Stomach (tissue), 9 donors: ENCODE results near the gene ZNF444. TPM values are rescaled to one million over a fixed set of nuclear protein-coding genes. Genes with fewer than 3 reads are reported as not detected.

Experiments
- DNase-seq, 2 donors: peaks; one replicate each; pipeline versions ENCODE4 v3.0.0 to v3.0.0-alpha.2; 2013 to 2019
- H3K27ac ChIP-seq, 5 donors: fragments of 200-600 bp in 4 of 5; sonication (generic) in 4 of 5; one replicate each; pipeline ENCODE4 v1.5.1; 2013 to 2019; ENCODE audit warnings: mild to moderate bottlenecking in 1 of 5, moderate library complexity in 1 of 5
- H3K27me3 ChIP-seq, 3 donors: fragments of 200-600 bp; sonication (generic); one replicate each; pipeline ENCODE4 v1.5.1; 2017 to 2019; ENCODE audit warnings: mixed run types in 1 of 3
- H3K36me3 ChIP-seq, 4 donors: fragments of 200-600 bp; sonication (generic); 1 replicate in 3 of 4; 2 replicates in 1 of 4; pipeline ENCODE4 v1.5.1; 2016 to 2019
- H3K4me1 ChIP-seq, 4 donors: fragments of 200-600 bp; sonication (generic); one replicate each; pipeline ENCODE4 v1.5.1; 2016 to 2019
- H3K4me3 ChIP-seq, 4 donors: fragments of 200-600 bp; sonication (generic) in 3 of 4; one replicate each; pipeline ENCODE4 v1.5.1; 2016 to 2019; ENCODE audit warnings: mild to moderate bottlenecking in 1 of 4
- H3K9me3 ChIP-seq, 4 donors: fragments of 200-600 bp; sonication (generic); one replicate each; pipeline ENCODE4 v1.5.1; 2016 to 2019
- CTCF ChIP-seq, 7 experiments: fragments of 450-650 bp in 4 of 7; fragments of 200-600 bp in 3 of 7; sonication (generic) in 3 of 7; IDR thresholded peaks; one replicate each; pipeline ENCODE4 v1.5.1; 2016 to 2019; ENCODE audit warnings: antibody characterized with exemption in 7 of 7, control low read depth in 2 of 7, mild to moderate bottlenecking in 1 of 7
- EP300 ChIP-seq: sonication (generic); formaldehyde crosslinking; IDR thresholded peaks from one replicate; pipeline ENCODE4 v1.6.1; 2017; ENCODE audit warnings: antibody characterized with exemption
- POLR2A ChIP-seq, 4 donors: fragments of 450-650 bp; IDR thresholded peaks; one replicate each; pipeline ENCODE4 v1.6.1; 2016; ENCODE audit warnings: antibody characterized with exemption in 4 of 4, control low read depth in 2 of 4, mild to moderate bottlenecking in 1 of 4, moderate library complexity in 1 of 4
- POLR2AphosphoS5 ChIP-seq, 3 donors: sonication (generic); formaldehyde crosslinking; IDR thresholded peaks; one replicate each; pipeline ENCODE4 v1.6.1; 2016; ENCODE audit warnings: antibody characterized with exemption in 3 of 3
- WGBS, 5 donors: extraction: QIAGEN DNeasy Blood & Tissue Kit in 3 of 5; methylation state at CpG; one replicate each; pipeline versions ENCODE4 v1.1.5 to v1.1.7; 2013 to 2018; 5-methylcytosine and 5-hydroxymethylcytosine counted together
- intact Hi-C: fragments of 100-400 bp; cut with DNase I; formaldehyde crosslinking; loops from one replicate; pipeline ENCODE4 v1.15.1; 2023; ENCODE audit warnings: low total_unique reads
- polyA plus RNA-seq, 3 donors: library from polyadenylated mRNA; stranded (reverse); fragments of 200-250 nt; gene quantifications; one replicate each; pipeline ENCODE4 v1.2.3, GENCODE V29; 2013
- total RNA-seq, 5 donors: library from RNA; depleted of rRNA; stranded (reverse); fragments of >200 nt; gene quantifications; one replicate each; pipeline versions ENCODE4 v1.1.0 to v1.2.3, GENCODE V29; 2014 to 2016
- donor health status: healthy with polysubstance abuse.
- donor health status: Bipolar disorder and iron deficiency.
- donor health status: healthy.

Gene ZNF444
- total and polyA plus RNA-seq, 8 donors, result 13.4 to 77.0 (median 48.7) TPM

DNA sequence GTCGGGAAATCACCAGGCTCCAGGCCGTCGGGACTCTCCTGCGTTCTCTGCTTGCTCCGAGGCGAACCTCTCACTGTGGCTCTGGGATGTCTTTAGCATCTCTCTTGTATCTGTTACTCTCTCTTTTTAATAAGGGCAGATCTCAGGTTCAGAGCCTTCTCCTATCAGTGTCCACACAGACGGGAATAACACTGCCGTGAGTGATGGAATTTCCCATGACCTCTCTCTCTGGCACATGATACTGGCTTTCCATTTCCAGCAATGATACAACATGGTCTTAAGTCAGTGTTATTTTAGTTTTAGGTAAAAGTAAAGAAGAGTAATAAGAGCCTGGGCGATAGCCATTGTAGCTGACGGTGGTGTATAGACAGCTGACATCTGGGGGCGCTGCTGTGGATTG lies 9.3 kb downstream of the ZNF444 start:
- DNase-seq, result no peak
- H3K27ac ChIP-seq, result no peak overlapping the region
- WGBS, 5 donors, result 84 to 91% (median 88%) methylated on average over 11 of the region's 11 CpGs
- no peaks in the 10 kb centered on the region for H3K9me3 ChIP-seq
- H3K36me3 ChIP-seq, result peaks cover 21 to 63% (median 57%) of the 10 kb centered on the region in 4 donors
- H3K4me3 ChIP-seq, result no peak overlapping the region
- H3K4me1 ChIP-seq, result peaks cover 0 to 41% (median 16%) of the 10 kb centered on the region in 4 donors
- no peaks in the 10 kb centered on the region for H3K27me3 ChIP-seq
- intact Hi-C loops, result no loop called here
- TF ChIP-seq EP300 (no peak), POLR2A (IDR thresholded peaks at IDR 0.05) (no peak), POLR2AphosphoS5 (IDR thresholded peaks at IDR 0.05) (no peak)

- intact Hi-C loops, result no loop called here
- 52 to 83% (median 63%) methylated on average over 2 of the region's 2 CpGs for WGBS, 5 donors
- Histone ChIP-seq H3K36me3 (peaks cover 16 to 70% (median 60%) of the 10 kb centered on the region in 4 donors), H3K4me1 (peaks cover 5 to 32% (median 11%) of the 10 kb centered on the region in 4 donors), H3K27ac (peak overlapping the region in 2 of 5 donors; percentile 14 to 49), H3K4me3 (no peak overlapping the region), H3K9me3 (no peaks in the 10 kb centered on the region), H3K27me3 (no peaks in the 10 kb centered on the region)
- no peak for DNase-seq
- TF ChIP-seq EP300, result no peak
- no peak for TF ChIP-seq CTCF (IDR thresholded peaks at IDR 0.05)
- no peak for TF ChIP-seq POLR2A (IDR thresholded peaks at IDR 0.05)
Measured at GRCh38 chr19:56152644-56153043, 11.6 kb downstream of the ZNF444 start.

GRCh38 chr19:56153507-56153906 lies 12.4 kb downstream of the ZNF444 start:
- DNase-seq, result no peak
- Histone ChIP-seq H3K4me3 (no peak overlapping the region), H3K9me3 (no peaks in the 10 kb centered on the region), H3K27me3 (no peaks in the 10 kb centered on the region), H3K4me1 (peaks cover 5 to 32% (median 11%) of the 10 kb centered on the region in 4 donors), H3K27ac (peak overlapping the region; percentile 16 to 49 (median 21)), H3K36me3 (peaks cover 12 to 70% (median 60%) of the 10 kb centered on the region in 4 donors)
- TF ChIP-seq POLR2A (IDR thresholded peaks at IDR 0.05) (no peak), EP300 (no peak), POLR2AphosphoS5 (IDR thresholded peaks at IDR 0.05) (no peak), CTCF (IDR thresholded peaks at IDR 0.05) (no peak)
- WGBS, 5 donors, result 19 to 42% (median 32%) methylated on average over 6 of the region's 6 CpGs
- intact Hi-C loops, result no loop called here

DNA sequence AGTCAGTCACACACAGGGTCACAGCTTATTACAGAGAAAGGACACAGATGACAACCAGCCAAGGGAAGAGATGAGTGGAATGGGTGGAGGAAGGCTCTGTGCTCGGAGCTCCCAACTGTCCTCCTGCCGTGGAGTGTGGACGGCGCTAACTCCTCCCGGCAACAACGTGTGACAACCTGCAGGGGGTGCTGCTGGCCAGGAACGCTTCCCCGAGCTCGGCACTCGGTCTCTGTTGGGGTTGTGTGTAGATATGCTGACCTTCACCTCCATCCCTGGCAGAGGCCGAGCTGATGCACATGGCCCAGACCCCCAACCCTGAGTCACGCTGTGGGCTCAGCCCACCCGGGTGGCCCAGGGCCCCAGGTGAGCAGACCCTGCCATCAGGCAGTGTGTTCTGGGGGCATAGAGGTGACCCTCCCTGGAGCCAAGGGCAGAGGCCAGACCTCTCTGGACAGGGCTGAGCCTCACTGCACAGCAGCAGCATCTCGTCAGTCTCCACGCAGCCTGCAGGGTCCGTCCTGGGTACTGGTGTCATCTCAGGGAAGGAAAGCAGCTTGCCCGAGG lies 14.1 kb downstream of the ZNF444 start:
- DNase-seq, result no peak
- Histone ChIP-seq H3K27me3 (no peaks in the 10 kb centered on the region), H3K36me3 (peaks cover 28 to 73% (median 63%) of the 10 kb centered on the region in 4 donors), H3K4me3 (no peak overlapping the region), H3K9me3 (no peaks in the 10 kb centered on the region), H3K4me1 (peaks cover 5 to 28% (median 11%) of the 10 kb centered on the region in 4 donors), H3K27ac (no peak overlapping the region)
- WGBS, 5 donors, result 59 to 74% (median 68%) methylated on average over 15 to 17 of the region's 17 CpGs
- intact Hi-C loops, result no loop called here
- TF ChIP-seq POLR2AphosphoS5 (IDR thresholded peaks at IDR 0.05) (no peak), POLR2A (IDR thresholded peaks at IDR 0.05) (no peak), EP300 (no peak), CTCF (IDR thresholded peaks at IDR 0.05) (peak in 4 of 7 experiments; percentile 12 to 19 (median 14))

DNA sequence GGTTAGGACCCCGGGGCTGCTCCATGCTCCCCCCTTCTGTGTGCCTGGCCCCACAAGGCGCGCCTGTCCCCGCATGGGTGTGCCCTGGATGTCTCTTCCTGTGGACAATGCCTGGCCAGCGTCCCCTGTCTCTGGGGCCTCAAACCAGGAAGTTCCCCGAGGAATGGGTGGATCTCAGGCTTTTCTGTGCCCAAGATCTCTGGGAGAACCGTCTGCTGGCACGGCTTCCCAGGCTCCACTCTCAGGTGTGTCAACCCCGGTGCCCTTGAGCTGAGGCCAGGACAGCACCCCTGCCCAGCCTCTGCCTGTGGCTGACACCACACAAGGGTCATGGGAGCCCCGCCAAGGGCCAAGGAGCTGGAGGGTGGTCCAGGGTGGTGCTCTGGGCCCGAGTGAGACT lies 15.7 kb downstream of the ZNF444 start:
- TF ChIP-seq POLR2AphosphoS5 (IDR thresholded peaks at IDR 0.05) (no peak), CTCF (IDR thresholded peaks at IDR 0.05) (no peak), EP300 (no peak), POLR2A (IDR thresholded peaks at IDR 0.05) (no peak)
- peaks cover 5 to 23% (median 11%) of the 10 kb centered on the region in 4 donors for H3K4me1 ChIP-seq
- 49 to 73% (median 59%) methylated on average over 5 to 11 of the region's 11 CpGs for WGBS, 5 donors
- intact Hi-C loops, result no loop called here
- DNase-seq, result no peak
- no peaks in the 10 kb centered on the region for H3K27me3 ChIP-seq
- H3K27ac ChIP-seq, result peak overlapping the region in 3 of 5 donors; percentile 7 to 39 (median 29)
- no peaks in the 10 kb centered on the region for H3K9me3 ChIP-seq
- H3K4me3 ChIP-seq, result no peak overlapping the region
- peaks cover 29 to 85% (median 77%) of the 10 kb centered on the region in 4 donors for H3K36me3 ChIP-seq
